Motor neuron (in vitro differentiated cells): ENCODE measurements around the gene ACBD4. TPM values are rescaled to one million over a fixed set of nuclear protein-coding genes. Genes with fewer than 3 reads are reported as not detected.

Experiments
- ATAC-seq, 8 experiments: fragments of 200-7000 bp; cut with Tn5 transposase; replicated peaks in 6 of 8; 2 replicates each; pipeline ENCODE4 v1.8.0; 2021; ENCODE audit warnings: mild to moderate bottlenecking in 8 of 8, moderate library complexity in 8 of 8
- H3K27ac ChIP-seq, 2 donors: fragments of 250-450 bp; sonication (Bioruptor Pico); 2 replicates each; pipeline ENCODE4 v1.9.0; 2021; ENCODE audit warnings: antibody characterized with exemption in 2 of 2, mild to moderate bottlenecking in 2 of 2, moderate library complexity in 1 of 2
- H3K4me1 ChIP-seq, 2 donors: fragments of 250-450 bp; sonication (Bioruptor Pico); replicated peaks in 1 of 2; 2 replicates each; pipeline ENCODE4 v1.6.1; 2021; ENCODE audit warnings: antibody characterized with exemption in 2 of 2, mild to moderate bottlenecking in 2 of 2, moderate library complexity in 1 of 2
- H3K4me3 ChIP-seq, 5 donors: fragments of 250-450 bp; sonication (Bioruptor Pico); 2 replicates each; pipeline ENCODE4 v1.9.0; 2021; ENCODE audit warnings: antibody characterized with exemption in 5 of 5, mild to moderate bottlenecking in 5 of 5, moderate library complexity in 4 of 5
- WGBS, 10 experiments: fragments of 450-650 bp; shearing (Covaris generic); methylation state at CpG; one replicate each; pipeline ENCODE4 v1.0.0; 2022; 5-methylcytosine and 5-hydroxymethylcytosine counted together
- in situ Hi-C, 9 experiments: fragments of 400-800 bp; cut with MboI; loops; one replicate each; pipeline ENCODE4 v1.15.0; 2021; ENCODE audit warnings: low sequenced_read_pairs in 9 of 9, low pct_unique_long_range_greater_than_20kb in 2 of 9; ENCODE audit not compliant: unreplicated experiment in 9 of 9
- total RNA-seq, 8 experiments: library from RNA; unstranded; fragments of 300-600 nt; gene quantifications; 2 replicates each; pipeline versions ENCODE4 v1.2.3 to v1.2.4, GENCODE V29; 2022

ACBD4 gene
- total RNA-seq, 8 experiments from 2014 or later: 1.5 to 16.1 (median 6.4) TPM

GRCh38 chr17:45127548-45128300, 7.8 kb upstream of the ACBD4 start:
- 0 to 100% (median 77%) methylated on average over 1 to 5 of the region's 20 CpGs; no CpG with 5 or more reads in 4 of the 10 experiments for WGBS, 10 experiments
- ATAC-seq: peak in 4 of 8 experiments; percentile 4 to 25 (median 10)
- Histone ChIP-seq H3K27ac (no peak overlapping the region), H3K4me3 (no peak overlapping the region), H3K4me1 (peaks cover 6% of the 10 kb centered on the region in 2 donors)
- in situ Hi-C loops: no loop called here

- no CpG with 5 or more reads among the region's 5 CpGs for WGBS, 10 experiments
- Histone ChIP-seq H3K27ac (no peak overlapping the region), H3K4me3 (no peak overlapping the region), H3K4me1 (peaks cover 6% of the 10 kb centered on the region in 2 donors)
- in situ Hi-C loops: no loop called here
- ATAC-seq: no peak
Observed at GRCh38 chr17:45128331-45128730, 7.2 kb upstream of the ACBD4 start.

GRCh38 chr17:45128989-45129388, 6.5 kb upstream of the ACBD4 start:
- Histone ChIP-seq H3K4me3 (no peak overlapping the region), H3K4me1 (peaks cover 4 to 6% of the 10 kb centered on the region in 2 donors), H3K27ac (no peak overlapping the region)
- ATAC-seq: no peak
- 83 to 100% (median 90%) methylated on average over 2 of the region's 2 CpGs; no CpG with 5 or more reads in 3 of the 10 experiments for WGBS, 10 experiments
- in situ Hi-C loops: no loop called here

GRCh38 chr17:45129426-45129939, 6.0 kb upstream of the ACBD4 start:
- Histone ChIP-seq H3K27ac (no peak overlapping the region), H3K4me1 (peaks cover 0 to 6% of the 10 kb centered on the region in 2 donors), H3K4me3 (no peak overlapping the region)
- in situ Hi-C loops: no loop called here
- ATAC-seq: peak; percentile 3 to 25 (median 6)
- 80 to 89% (median 80%) methylated on average over 2 to 3 of the region's 10 CpGs; no CpG with 5 or more reads in 7 of the 10 experiments for WGBS, 10 experiments

GRCh38 chr17:45129940-45130680, 5.4 kb upstream of the ACBD4 start:
- in situ Hi-C loops: no loop called here
- 75 to 100% (median 85%) methylated on average over 1 to 4 of the region's 13 CpGs; no CpG with 5 or more reads in 6 of the 10 experiments for WGBS, 10 experiments
- Histone ChIP-seq H3K4me1 (peaks cover 0 to 6% of the 10 kb centered on the region in 2 donors), H3K27ac (no peak overlapping the region), H3K4me3 (no peak overlapping the region)
- ATAC-seq: no peak

GRCh38 chr17:45130681-45131615, 4.5 kb upstream of the ACBD4 start:
- peaks cover 0 to 11% of the 10 kb centered on the region in 2 donors for H3K4me1 ChIP-seq
- in situ Hi-C loops: no loop called here
- 33 to 95% (median 79%) methylated on average over 1 to 11 of the region's 17 CpGs; no CpG with 5 or more reads in 2 of the 10 experiments for WGBS, 10 experiments
- no peak for ATAC-seq
- no peak overlapping the region for H3K27ac ChIP-seq
- H3K4me3 ChIP-seq: peak overlapping the region in 2 of 5 donors; percentile 75 to 84

GRCh38 chr17:45131616-45132319, 3.7 kb upstream of the ACBD4 start:
- Histone ChIP-seq H3K4me1 (peaks cover 0 to 13% of the 10 kb centered on the region in 2 donors), H3K27ac (peak overlapping the region in 1 of 2 donors; percentile 21), H3K4me3 (peak overlapping the region; percentile 54 to 99 (median 84))
- WGBS, 10 experiments: 0 to 14% (median 7%) methylated on average over 1 to 5 of the region's 46 CpGs; no CpG with 5 or more reads in 7 of the 10 experiments
- in situ Hi-C loops: no loop called here
- ATAC-seq: peak in 7 of 8 experiments; percentile 3 to 49 (median 44)

- in situ Hi-C loops: no loop called here
- WGBS, 10 experiments: 0% methylated on average over 1 of the region's 36 CpGs; no CpG with 5 or more reads in 9 of the 10 experiments
- Histone ChIP-seq H3K4me3 (peak within 1 kb of the TSS; percentile 54 to 99 (median 84)), H3K27ac (peak within 1 kb of the TSS; percentile 80 to 82), H3K4me1 (peaks cover 0 to 13% of the 10 kb centered on the region in 2 donors)
- peak in 6 of 8 experiments; percentile 34 to 71 (median 68) for ATAC-seq
Observed at GRCh38 chr17:45132320-45132571, 3.2 kb upstream of the ACBD4 start, which contains the start of gene PLCD3. PLCD3 (minus strand) TSS chr17:45132515; CDS start chr17:45132410, 105 bp downstream.

GRCh38 chr17:45132572-45133463, 2.7 kb upstream of the ACBD4 start:
- Histone ChIP-seq H3K4me1 (peaks cover 0 to 13% of the 10 kb centered on the region in 2 donors), H3K4me3 (peak overlapping the region; percentile 54 to 99 (median 84)), H3K27ac (peak overlapping the region; percentile 80 to 82)
- ATAC-seq: peak; percentile 36 to 66 (median 56)
- 0 to 11% (median 8%) methylated on average over 4 to 7 of the region's 71 CpGs; no CpG with 5 or more reads in 7 of the 10 experiments for WGBS, 10 experiments
- in situ Hi-C loops: no loop called here

GRCh38 chr17:45135978-45136791, 698 bp downstream of the ACBD4 start:
- 0 to 93% (median 83%) methylated on average over 1 to 8 of the region's 21 CpGs; no CpG with 5 or more reads in 6 of the 10 experiments for WGBS, 10 experiments
- in situ Hi-C loops: no loop called here
- Histone ChIP-seq H3K4me1 (peaks cover 0 to 7% of the 10 kb centered on the region in 2 donors), H3K27ac (no peak overlapping the region), H3K4me3 (peak overlapping the region; percentile 21 to 41 (median 29))
- ATAC-seq: no peak
